Left kidney (tissue), 2 donors: Measurements from ENCODE around the gene HBG2. TPM values are rescaled to one million over a fixed set of nuclear protein-coding genes. Genes with fewer than 3 reads are reported as not detected.

Source experiments
- DNase-seq: peaks from one replicate; pipeline ENCODE4 v3.0.0-alpha.2; 2013
- polyA plus RNA-seq: library from polyadenylated mRNA; unstranded; fragments of 120-200 nt; gene quantifications from one replicate; pipeline ENCODE4 v1.2.1, GENCODE V29; 2013; ENCODE audit not compliant: insufficient read length

HBG2 gene
- polyA plus RNA-seq, 1 donor = 1,458 TPM

GRCh38 chr11:5231111-5231510 is 23.5 kb downstream of the HBG2 start:
- no peak for DNase-seq

DNA sequence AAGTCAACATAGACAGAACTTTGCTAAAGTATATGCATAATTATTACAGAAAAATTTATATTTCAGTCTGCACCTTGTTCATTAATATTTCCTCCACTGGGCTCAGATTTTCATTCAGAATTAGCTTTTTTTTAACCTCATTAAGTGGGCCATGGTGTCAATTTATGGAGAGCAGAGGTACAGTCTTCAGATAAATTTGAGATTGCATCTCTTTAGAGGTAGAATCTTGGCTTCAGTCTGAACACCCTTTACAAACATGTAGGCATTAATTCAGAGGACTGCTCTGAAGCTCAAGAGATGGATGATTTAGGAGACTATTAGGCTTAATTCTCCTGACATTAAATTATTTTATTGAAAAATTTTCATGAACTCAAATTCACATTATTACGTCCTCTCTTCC is 24.3 kb downstream of the HBG2 start:
- no peak for DNase-seq

- DNase-seq = no peak
Measured at GRCh38 chr11:5229796-5230195, 24.8 kb downstream of the HBG2 start.

- DNase-seq = no peak
Measured at GRCh38 chr11:5229356-5229755, 25.2 kb downstream of the HBG2 start.

GRCh38 chr11:5228124-5228523 is 26.5 kb downstream of the HBG2 start:
- DNase-seq = no peak

DNA sequence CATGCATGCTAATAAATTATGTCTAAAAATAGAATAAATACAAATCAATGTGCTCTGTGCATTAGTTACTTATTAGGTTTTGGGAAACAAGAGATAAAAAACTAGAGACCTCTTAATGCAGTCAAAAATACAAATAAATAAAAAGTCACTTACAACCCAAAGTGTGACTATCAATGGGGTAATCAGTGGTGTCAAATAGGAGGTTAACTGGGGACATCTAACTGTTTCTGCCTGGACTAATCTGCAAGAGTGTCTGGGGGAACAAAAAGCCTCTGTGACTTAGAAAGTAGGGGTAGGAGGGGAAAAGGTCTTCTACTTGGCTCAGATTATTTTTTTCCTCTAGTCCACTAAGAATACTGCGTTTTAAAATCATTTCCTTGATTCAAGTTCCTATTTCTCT is 26.9 kb downstream of the HBG2 start:
- DNase-seq = no peak

GRCh38 chr11:5226732-5227310 is 27.8 kb downstream of the HBG2 start, which contains the start of gene HBB:
TSS of gene HBB (minus strand) at chr11:5227071. CDS start at chr11:5227021, 50 bp downstream.
- no peak for DNase-seq

DNA sequence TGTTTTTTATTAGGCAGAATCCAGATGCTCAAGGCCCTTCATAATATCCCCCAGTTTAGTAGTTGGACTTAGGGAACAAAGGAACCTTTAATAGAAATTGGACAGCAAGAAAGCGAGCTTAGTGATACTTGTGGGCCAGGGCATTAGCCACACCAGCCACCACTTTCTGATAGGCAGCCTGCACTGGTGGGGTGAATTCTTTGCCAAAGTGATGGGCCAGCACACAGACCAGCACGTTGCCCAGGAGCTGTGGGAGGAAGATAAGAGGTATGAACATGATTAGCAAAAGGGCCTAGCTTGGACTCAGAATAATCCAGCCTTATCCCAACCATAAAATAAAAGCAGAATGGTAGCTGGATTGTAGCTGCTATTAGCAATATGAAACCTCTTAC is 29.1 kb downstream of the HBG2 start:
- no peak for DNase-seq

GRCh38 chr11:5224538-5225479 is 29.8 kb downstream of the HBG2 start:
- no peak for DNase-seq

- no peak for DNase-seq
Measured at GRCh38 chr11:5223686-5224085, 30.9 kb downstream of the HBG2 start.

- DNase-seq = no peak
Measured at GRCh38 chr11:5223146-5223545, 31.4 kb downstream of the HBG2 start.

DNA sequence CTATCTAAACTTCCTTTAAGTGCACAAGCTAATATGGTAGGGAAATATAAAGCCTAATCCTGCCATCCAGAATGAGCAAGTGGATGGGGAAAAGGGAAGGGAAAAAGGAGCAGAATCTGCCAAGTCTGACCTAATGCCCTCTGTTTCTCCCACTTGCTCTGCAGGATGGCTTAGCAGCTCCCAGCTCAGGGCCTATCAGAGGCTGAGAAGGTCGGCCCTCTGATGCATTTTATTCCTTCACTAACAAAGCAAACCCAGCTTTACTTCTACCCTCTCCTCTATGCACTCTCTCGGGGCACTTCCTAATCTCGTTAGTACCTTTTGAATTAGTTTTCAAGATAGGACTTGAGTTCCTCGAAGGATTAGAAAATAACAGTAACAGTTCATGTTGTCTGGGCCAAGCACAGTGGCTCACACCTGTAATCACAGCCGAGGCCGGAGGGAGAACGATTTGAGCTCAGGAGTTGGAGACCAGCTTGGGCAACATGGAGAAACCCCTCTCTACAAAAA is 44.1 kb downstream of the HBG2 start:
- no peak for DNase-seq

DNA sequence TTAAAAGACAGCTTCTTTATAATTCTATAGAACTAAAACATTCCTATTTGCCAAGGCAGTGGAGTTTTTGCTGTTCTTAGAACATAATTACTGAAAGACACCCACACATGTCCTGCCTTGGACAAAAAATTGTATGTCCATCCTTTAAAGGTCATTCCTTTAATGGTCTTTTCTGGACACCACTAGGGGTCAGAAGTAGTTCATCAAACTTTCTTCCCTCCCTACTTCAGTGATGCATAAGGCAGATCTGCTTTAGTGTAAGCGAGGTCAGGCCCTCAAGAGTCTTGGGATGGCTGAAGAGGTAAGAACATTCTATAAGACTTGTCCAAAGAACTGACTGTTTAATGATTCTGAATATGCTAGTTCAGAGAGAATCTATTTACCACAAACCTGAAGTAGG is 49.8 kb downstream of the HBG2 start:
- peak; percentile 21 for DNase-seq

DNA sequence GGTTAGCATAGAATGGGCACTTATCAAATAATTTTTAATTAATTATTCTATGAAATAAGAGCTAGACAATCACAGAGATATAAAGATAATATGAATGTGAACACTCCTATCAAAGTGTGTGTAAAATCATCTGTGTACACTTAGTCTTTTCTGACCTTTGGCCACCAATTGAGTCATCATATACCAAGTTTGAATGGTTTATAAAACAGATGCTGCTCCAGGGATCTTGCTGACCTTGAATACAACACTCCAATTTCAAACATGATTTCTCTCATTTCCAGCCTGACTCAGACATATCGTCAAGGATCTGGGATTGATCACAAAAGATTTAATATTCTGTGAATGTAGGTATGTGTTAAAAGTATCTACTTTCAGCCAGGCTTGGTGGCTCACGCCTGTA is 51.2 kb downstream of the HBG2 start:
- no peak for DNase-seq

Other genes starting within 250 kb of the HBG2 start
- not detected for gene OR52J3, start 208.3 kb downstream of the HBG2 start, polyA plus RNA-seq
- not detected for gene OR52E2, start 195.2 kb downstream of the HBG2 start, polyA plus RNA-seq
- not detected for gene OR52E1, start 185.2 kb downstream of the HBG2 start, polyA plus RNA-seq
- gene OR52A5, start 116.4 kb downstream of the HBG2 start, polyA plus RNA-seq = not detected
- 0.02 TPM for gene OR52A1, start 100.0 kb downstream of the HBG2 start, polyA plus RNA-seq
- gene OR51V1, start 54.1 kb downstream of the HBG2 start, polyA plus RNA-seq = not detected
- gene HBB, start 27.7 kb downstream of the HBG2 start, polyA plus RNA-seq = 98.9 TPM
- gene HBD, start 20.3 kb downstream of the HBG2 start, polyA plus RNA-seq = 0.38 TPM
- 313 TPM for gene HBG1, start 4.9 kb downstream of the HBG2 start, polyA plus RNA-seq
- gene HBE1, start 15.2 kb upstream of the HBG2 start, polyA plus RNA-seq = 10.4 TPM
- gene OR51B4, start 47.2 kb upstream of the HBG2 start, polyA plus RNA-seq = 0.35 TPM
- gene OR51B2, start 69.5 kb upstream of the HBG2 start, polyA plus RNA-seq = not detected
- 0.20 TPM for gene OR51B5, start 88.7 kb upstream of the HBG2 start, polyA plus RNA-seq
- gene OR51B6, start 96.7 kb upstream of the HBG2 start, polyA plus RNA-seq = not detected
- 0.15 TPM for gene OR51M1, start 129.0 kb upstream of the HBG2 start, polyA plus RNA-seq
- not detected for gene OR51Q1, start 167.3 kb upstream of the HBG2 start, polyA plus RNA-seq
- not detected for gene OR51I1, start 186.7 kb upstream of the HBG2 start, polyA plus RNA-seq
- gene OR51I2, start 194.5 kb upstream of the HBG2 start, polyA plus RNA-seq = not detected
- gene OR52D1, start 233.9 kb upstream of the HBG2 start, polyA plus RNA-seq = 0.13 TPM